Germinal center (tissue), 1 donor: ENCODE measurements around the gene PGLYRP4.
"Not testable (repeated sequence)": the region's sequence is repeated elsewhere in the genome, so short reads cannot be mapped to it uniquely, and the experiment has no call there.

Experiments used
- DNase-seq: peaks from one replicate; pipeline ENCODE4 v3.0.0; 2012; ENCODE audit warnings: mixed read lengths, low spot score

The PGLYRP4 gene

GRCh38 chr1:153337980-153338853 lies 10.4 kb downstream of the PGLYRP4 start:
- DNase-seq = no peak

DNA sequence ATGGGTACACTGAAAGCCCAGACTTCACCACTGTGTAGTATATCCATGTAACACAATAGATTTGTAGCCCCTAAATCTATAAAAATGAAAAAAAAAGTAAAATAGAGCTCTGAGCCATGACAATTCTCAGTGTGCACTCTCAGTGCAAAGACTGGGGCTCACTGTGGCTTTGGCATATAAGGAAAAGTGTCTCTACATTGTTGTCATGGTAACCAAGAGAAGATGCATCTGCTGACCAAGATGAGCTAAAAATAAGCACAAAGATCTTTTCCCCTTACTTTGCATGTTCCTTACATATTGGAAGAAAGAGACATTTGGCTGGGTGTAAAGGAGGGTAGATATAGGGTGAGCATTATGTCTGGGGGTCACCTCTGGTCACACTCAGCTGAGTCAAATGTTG lies 12.0 kb downstream of the PGLYRP4 start:
- DNase-seq = no peak

GRCh38 chr1:153333902-153334301 lies 14.7 kb downstream of the PGLYRP4 start:
- no peak for DNase-seq

DNA sequence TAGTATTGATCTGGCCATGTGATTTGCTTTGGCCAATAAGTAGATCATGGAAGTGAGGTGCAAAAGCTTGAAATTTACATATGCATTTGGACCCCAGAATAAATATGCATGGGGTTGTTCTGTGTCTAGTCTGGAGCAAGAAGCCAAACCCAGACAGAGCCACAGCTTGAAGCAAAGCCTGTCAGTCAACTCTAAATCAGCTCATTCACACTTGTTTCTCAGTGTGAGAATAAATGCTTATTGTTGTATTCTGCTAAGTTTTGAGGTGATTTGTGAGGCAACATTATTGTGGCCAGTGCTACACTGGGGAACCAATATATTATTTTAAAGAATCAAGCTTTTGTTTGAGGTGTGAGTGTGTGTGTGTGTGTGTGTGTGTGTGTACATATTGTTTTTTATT lies 23.7 kb downstream of the PGLYRP4 start:
- no peak for DNase-seq

DNA sequence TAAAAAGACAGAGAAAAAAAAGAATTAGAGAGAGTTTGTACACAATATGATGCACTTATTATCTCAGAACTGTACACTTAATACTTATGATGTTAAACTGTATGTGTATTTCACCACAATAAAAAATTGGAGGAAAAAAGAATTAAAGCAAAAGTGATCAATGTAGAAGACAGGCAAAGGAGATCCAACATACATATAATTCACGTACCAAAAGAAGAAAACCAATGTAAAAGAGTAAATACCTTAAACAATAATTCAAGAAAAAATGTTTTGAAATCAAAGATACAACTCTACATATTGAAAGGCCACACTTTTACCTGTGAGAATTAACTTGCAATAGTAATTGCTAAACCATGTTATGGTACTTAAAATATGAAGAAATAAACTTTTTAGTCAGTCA lies 26.1 kb downstream of the PGLYRP4 start:
- DNase-seq = no peak

GRCh38 chr1:153318145-153318544 lies 30.5 kb downstream of the PGLYRP4 start:
- DNase-seq = not testable (repeated sequence)

DNA sequence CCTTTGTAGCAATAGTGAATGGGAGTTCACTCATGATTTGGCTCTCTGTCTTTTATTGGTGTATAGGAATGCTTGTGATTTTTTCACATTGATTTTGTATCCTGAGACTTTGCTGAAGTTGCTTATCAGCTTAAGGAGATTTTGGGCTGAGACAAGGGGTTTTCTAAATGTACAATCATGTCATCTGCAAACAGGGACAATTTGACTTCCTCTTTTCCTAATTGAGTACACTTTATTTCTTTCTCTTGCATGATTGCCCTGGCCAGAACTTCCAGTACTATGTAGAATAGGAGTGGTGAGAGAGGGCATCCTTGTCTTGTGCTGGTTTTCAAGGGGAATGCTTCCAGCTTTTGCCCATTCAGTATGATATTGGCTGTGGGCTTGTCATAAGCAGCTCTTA lies 32.6 kb downstream of the PGLYRP4 start:
- not testable (repeated sequence) for DNase-seq

GRCh38 chr1:153314388-153314787 lies 34.3 kb downstream of the PGLYRP4 start:
- DNase-seq = not testable (repeated sequence)

DNA sequence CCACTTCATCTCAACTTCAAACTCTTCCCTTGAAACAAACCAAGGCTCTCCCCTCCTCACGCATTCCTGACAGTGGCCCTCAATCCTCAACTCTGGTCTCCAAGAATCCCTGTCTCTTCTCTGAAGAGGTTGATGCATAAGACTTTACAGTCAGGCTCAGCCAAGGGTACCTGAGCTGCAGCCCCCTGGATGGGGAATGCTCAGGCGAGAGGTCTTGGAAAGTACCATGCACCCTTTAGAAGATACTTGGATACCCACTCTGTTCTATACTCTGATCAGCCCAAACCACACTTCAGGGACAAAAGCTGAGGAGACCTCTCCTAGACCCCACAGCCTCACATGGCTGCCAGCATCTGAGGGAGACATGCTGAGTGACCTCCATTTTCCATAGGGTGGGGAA lies 35.4 kb downstream of the PGLYRP4 start:
- DNase-seq = no peak

DNA sequence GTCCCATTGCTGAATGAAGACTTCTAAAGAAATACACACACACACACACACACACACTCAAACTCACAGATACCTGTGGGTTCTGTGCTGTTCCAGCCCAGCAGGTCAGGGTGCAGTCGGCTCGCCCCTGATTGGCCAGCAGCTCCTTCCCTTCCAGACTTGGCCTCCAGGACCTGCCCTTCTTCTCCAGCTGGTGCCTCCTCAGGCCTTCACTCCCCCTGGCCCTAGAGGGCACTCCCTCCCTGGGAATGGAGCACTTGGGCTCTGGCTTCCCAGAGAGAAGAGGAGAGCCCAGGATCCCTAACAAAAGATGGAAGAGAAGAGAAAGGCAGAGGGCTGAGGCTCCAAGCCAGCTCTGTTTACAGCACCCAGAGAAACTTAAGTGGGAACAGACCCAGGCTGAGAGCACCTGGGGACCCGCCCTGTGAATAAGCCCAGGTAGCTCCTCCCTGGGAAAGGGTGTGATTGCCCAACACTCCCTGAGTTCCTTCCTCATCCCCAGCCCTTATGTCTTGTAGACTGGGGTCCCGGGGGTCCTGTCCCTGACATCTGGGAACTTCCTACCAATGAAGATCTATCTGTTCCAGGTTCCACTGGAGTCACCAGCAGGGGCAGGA lies 36.0 kb downstream of the PGLYRP4 start, which contains the start of gene PGLYRP3:
Gene PGLYRP3 (minus strand): TSS at position 383 of the 617 bp plus-strand sequence. CDS start 2,287 bp downstream, outside the sequence.
- no peak for DNase-seq

DNA sequence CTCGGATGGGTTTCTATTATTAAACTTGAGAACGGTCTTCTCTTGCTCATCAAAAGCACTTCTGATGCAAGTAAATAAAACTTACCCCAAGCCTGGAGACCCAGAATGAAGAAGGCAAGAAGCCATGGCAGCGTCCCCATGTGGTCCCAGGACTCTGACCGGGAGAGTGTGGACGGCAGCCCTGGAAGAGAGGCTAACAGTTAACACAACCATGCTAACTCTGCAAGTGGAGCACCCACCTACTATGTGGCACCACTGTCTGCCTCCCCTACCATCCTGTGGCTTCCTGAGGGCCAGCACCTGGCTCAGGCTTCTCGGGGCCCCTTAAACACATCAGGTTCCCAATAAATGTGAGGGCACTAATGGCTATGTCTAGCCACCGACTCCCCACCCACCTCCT lies 38.1 kb downstream of the PGLYRP4 start:
- DNase-seq = no peak

DNA sequence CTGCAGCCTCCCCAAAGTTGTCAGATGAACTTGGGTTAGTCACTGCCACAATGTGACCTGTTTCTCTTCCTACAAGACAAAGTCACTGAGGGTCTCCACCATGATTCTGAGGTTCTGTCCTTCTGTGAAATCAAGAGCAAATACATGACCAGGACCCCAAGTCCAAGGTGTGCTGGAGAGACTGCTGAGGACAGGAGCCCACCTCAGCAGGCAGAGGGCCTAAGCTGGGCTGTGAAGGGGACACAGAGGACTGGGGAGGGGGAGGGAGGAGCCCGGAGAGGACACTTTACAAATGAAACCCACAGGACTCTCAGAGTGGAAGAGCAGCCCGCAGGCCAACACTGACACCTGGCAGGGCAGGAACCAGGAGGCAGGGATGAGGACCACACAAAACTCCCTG lies 39.2 kb downstream of the PGLYRP4 start:
- DNase-seq = no peak

DNA sequence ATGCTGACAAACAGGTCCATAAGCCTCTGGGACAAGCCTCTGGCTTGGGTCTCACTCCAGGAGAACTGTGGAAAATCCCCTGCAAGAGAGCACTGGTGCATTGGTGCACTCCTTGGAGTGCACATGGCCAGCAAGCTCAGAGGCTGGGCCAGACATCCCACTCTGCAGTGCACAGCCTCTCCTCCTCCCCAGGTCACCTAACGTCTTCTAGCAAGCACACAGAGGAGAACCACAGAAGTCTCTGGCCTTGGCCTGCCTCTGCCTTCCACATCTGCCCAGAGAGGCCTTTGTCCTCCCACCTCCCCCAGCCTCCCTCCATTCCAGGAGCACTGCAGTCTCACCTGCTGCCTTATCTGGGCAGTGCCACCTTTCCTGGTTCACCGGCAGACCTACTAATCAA lies 40.1 kb downstream of the PGLYRP4 start:
- no peak for DNase-seq

GRCh38 chr1:153307221-153307600 lies 41.4 kb downstream of the PGLYRP4 start:
- no peak for DNase-seq

DNA sequence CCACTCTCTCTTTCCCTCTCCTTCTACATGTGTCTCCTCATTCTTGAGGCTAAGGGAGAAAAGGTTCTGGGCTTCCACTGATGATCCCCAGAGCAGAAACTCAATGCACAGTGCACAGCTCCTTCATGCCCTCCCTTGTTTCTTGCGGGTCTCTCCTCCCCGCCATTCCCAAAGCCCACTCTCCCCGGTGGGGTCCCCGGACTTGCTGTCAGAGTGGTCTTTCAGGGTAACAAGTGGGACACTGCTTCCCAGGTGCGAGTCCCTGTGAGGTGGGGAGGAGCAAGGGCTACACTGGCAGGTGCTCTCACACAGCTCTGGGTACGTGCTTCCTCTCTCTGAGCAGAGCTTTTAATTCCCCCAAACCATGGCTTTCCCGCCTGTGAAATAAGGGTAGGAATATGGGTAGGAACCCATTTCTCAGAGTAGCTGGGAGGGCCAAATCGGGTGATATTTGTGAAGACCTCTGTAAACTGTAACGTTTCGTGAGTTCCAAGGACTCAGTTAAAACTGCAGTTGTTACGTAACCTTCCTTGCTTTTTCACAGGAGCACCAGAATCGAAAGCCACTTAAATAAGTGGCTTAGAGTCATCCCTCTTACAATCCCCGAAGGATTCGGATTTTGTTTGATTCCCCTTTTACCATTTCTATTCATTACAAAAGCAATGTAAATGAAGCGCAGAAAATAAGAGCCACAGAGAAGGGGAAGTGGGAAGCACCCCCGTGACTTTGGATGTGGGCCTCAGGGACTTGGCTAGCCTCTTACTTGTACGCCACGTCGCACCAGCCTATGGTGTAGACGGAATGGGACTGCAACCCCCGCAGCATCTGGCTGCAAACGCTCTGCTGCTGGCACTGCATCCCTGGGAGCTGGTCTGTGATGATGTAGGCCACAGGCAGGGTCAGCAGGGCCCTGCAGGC lies 42.1 kb downstream of the PGLYRP4 start:
- DNase-seq = no peak

GRCh38 chr1:153305682-153306081 lies 43.0 kb downstream of the PGLYRP4 start:
- no peak for DNase-seq

GRCh38 chr1:153302308-153302707 lies 46.3 kb downstream of the PGLYRP4 start:
- DNase-seq = no peak

DNA sequence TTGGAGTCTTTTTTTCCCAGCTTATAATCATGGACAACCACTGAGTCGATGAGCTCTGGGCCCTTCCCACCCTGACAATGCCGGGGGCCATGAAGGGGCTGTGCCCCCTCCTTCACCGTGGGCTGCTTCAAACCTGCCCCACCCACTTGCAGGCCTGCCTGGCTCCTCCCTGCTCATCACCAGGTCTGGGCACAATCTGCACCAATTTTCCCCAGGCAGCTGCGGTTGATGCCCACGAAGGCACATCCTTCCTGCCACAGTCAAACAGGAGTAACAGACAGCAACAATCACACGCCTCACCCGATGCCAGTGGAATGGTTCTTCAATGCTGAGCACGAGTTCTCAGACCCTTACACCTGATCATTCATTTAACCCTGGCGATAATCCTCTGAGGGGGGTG lies 54.8 kb downstream of the PGLYRP4 start:
- no peak for DNase-seq

DNA sequence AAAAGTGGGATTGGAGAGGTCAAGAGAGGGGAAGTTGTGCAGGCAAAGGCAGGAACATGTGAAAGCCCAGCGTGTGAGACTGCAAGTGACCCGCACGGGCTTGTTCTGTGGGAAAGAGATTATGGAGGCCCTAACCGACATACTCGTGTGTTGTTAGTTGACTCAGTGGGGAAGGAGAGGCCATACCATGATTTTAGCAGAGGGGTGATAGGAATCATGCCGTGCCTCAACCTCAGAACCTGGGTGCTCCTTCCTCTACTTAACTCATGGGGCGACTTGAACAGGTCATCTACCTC lies 55.2 kb downstream of the PGLYRP4 start:
- no peak for DNase-seq

- DNase-seq = no peak
Measured at GRCh38 chr1:153292740-153293479, 55.7 kb downstream of the PGLYRP4 start.

DNA sequence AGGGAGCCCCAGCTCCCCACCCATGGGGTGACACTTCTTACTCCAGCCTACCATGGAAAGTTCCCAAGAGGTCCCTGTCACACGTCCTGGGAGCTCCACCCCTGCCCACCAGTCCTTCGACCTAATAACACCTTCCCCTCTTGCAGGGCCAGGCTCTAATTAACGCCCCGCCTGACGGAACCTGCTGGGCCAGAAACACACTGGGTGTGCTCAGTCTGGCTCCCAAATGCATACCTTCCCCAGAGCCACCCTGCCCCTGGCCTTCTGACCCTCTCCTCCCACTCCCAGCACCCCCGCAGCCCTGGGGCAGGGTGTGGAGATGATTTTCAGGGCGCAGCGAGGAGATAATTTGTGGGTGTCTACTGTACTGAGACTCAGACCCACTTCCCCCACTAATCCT lies 56.5 kb downstream of the PGLYRP4 start:
- DNase-seq = no peak

DNA sequence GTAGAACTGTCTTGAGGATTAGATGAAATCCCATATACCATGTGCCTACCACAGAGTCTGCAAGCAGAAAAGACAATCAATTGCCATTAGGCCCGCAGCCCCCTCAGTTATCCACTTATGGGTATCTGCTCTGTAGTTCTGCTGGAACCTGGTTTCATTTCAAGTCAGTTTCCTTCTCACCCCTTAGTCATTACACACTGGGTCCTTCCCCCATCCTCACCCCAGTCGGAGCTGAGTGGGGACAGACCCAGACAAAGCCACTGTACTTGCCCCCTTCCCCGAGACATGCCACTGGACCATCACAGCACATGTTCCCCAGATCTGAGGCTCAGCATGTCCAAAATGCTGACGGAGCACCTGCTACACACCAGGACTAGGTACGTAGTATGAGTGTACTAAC lies 57.1 kb downstream of the PGLYRP4 start:
- no peak for DNase-seq
